ENCODE data around the gene ETV3L. TPM values are rescaled to one million over a fixed set of nuclear protein-coding genes. Genes with fewer than 3 reads are reported as not detected.

Gene ETV3L
- total and polyA plus RNA-seq, 2 of the 8 experiments (the other 6 are each of a cell fraction or from before 2014, with no cell fraction given) = 0.17 to 0.26 TPM

DNA sequence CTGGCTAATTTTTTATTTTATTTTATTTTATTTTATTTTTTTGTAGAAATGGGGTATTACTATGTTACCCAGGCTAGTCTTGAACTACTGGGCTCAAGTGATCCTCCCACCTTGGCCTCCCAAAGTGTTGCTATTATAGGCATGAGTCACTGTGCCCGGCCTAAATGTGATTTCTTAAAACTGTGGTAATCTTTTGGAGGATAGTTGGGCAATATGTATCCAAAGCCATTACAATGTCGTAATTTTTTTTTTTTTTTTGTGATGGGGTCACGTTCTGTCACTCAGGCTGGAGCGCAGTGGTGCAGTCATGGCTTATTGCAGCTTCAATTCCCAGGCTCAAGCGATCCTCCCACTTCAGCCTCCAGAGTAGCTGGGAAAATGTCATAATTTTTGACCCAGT, 14.2 kb downstream of the ETV3L start:
- H4K91ac ChIP-seq (replicated peaks; ENCODE audit: insufficient read length, low read length) = no peak overlapping the region
- FAIRE-seq (no peak), DNase-seq (ENCODE audit: low read depth in 1 of 2, low spot score in 2 of 2) (no peak)
- H3K14ac ChIP-seq (ENCODE audit: insufficient read length) = no peak overlapping the region
- no peak overlapping the region for H3K4me3 ChIP-seq (ENCODE audit: extremely low read depth in 1 of 4, insufficient read depth in 2 of 4, low read depth in 3 of 4, low read length in 4 of 4)
- H2BK15ac ChIP-seq (ENCODE audit: low read length) = no peak overlapping the region
- ChIA-PET CTCF (ENCODE audit: partially characterized antibody) (interaction anchor here (1.1 to 7.7 kb wide), 4 partner anchors 12 to 70 kb away, joined by 3 to 218 read pairs (median 21); no protein-coding TSS in a partner anchor), POLR2A (ENCODE audit: partially characterized antibody) (no interaction called here)
- no peak overlapping the region for H3K27ac ChIP-seq (ENCODE audit: low read depth, low read length)
- H2BK20ac ChIP-seq (ENCODE audit: low read length) = no peak overlapping the region
- no peak overlapping the region for H2AK5ac ChIP-seq (ENCODE audit: low read depth, low read length)
- no peaks in the 10 kb centered on the region for H3K36me3 ChIP-seq (ENCODE audit: control insufficient read depth in 2 of 4, insufficient read depth in 4 of 4, low read length in 3 of 4)
- H3K23me2 ChIP-seq (ENCODE audit: low read depth, low read length) = no peaks in the 10 kb centered on the region
- no peaks in the 10 kb centered on the region for H4K20me1 ChIP-seq (replicated peaks in 1 of 2; ENCODE audit: control insufficient read depth in 1 of 2, insufficient read depth in 2 of 2, low read length in 2 of 2)
- 86% methylated on average over 5 of the region's 5 CpGs; no CpG with 5 or more reads in 1 of the 2 experiments for WGBS, 2 experiments (ENCODE audit: extremely low coverage in 1 of 2, insufficient coverage in 1 of 2, insufficient read length in 1 of 2, insufficient replicate concordance in 2 of 2, low coverage in 1 of 2, low lambda C conversion rate in 2 of 2, missing lambda C conversion rate in 1 of 2)
- H3K9me3 ChIP-seq (ENCODE audit: insufficient read depth in 2 of 2, low read depth in 1 of 2, low read length in 1 of 2) = no peaks in the 10 kb centered on the region
- no peak overlapping the region for H2BK5ac ChIP-seq (ENCODE audit: low read depth, low read length)
- H3K4ac ChIP-seq (replicated peaks; ENCODE audit: insufficient read length, low read depth, low read length) = no peak overlapping the region
- H3K4me1 ChIP-seq (replicated peaks in 1 of 4; ENCODE audit: control insufficient read depth in 3 of 4, insufficient read depth in 4 of 4, low read length in 3 of 4) = peaks cover 3 to 5% (median 4%) of the 10 kb centered on the region in 4 experiments; a peak in 4 of 7 replicates
- H2AFZ ChIP-seq (ENCODE audit: low read length) = no peak overlapping the region
- H3K4me2 ChIP-seq (ENCODE audit: insufficient read depth in 1 of 2, low read depth in 2 of 2, low read length in 2 of 2) = no peak overlapping the region
- H4K8ac ChIP-seq (ENCODE audit: extremely low read depth, insufficient read depth, low read length) = no peak overlapping the region
- H3K79me2 ChIP-seq (ENCODE audit: control insufficient read depth in 1 of 2, insufficient read depth in 2 of 2, low read length in 2 of 2) = no peaks in the 10 kb centered on the region
- H2BK12ac ChIP-seq (ENCODE audit: low read depth, low read length) = no peak overlapping the region
- H3K56ac ChIP-seq (replicated peaks; ENCODE audit: insufficient read length, low read depth, low read length) = no peak overlapping the region
- no peaks in the 10 kb centered on the region for H3K79me1 ChIP-seq (ENCODE audit: low read depth, low read length)
- H3K18ac ChIP-seq (ENCODE audit: extremely low read depth, low read length) = no peak overlapping the region
- H4K5ac ChIP-seq (ENCODE audit: insufficient read length, low read depth, low read length) = no peak overlapping the region
- H3K23ac ChIP-seq (ENCODE audit: insufficient read length) = no peak overlapping the region
- no peak overlapping the region for H2BK120ac ChIP-seq (replicated peaks; ENCODE audit: low read depth, low read length)
- no peak overlapping the region for H3K9ac ChIP-seq (replicated peaks in 1 of 4; ENCODE audit: extremely low read depth in 1 of 4, low read depth in 3 of 4, low read length in 3 of 4)
- no peaks in the 10 kb centered on the region; a peak in 1 of 7 replicates for H3K27me3 ChIP-seq (replicated peaks in 1 of 4; ENCODE audit: control insufficient read depth in 3 of 4, extremely low read depth in 1 of 4, insufficient read depth in 3 of 4, low read length in 3 of 4)
- TF ChIP-seq ASH2L (IDR thresholded peaks at IDR 0.05; ENCODE audit: low read length) (no peak), POLR2A (IDR thresholded peaks at IDR 0.05; ENCODE audit: control extremely low read depth in 1 of 2, low read depth in 2 of 2, low read length in 2 of 2) (no peak), NANOG (IDR thresholded peaks at IDR 0.05; ENCODE audit: insufficient read depth, low read depth, low read length, poor library complexity, severe bottlenecking) (no peak), NRF1 (IDR thresholded peaks at IDR 0.05; ENCODE audit: low read depth, low read length) (no peak), SIN3A (conservative IDR thresholded peaks at IDR 0.05 in 1 of 2, IDR thresholded peaks at IDR 0.05 in 1 of 2; ENCODE audit: low read depth in 1 of 2, low read length in 2 of 2) (no peak), HDAC6 (IDR thresholded peaks at IDR 0.05; ENCODE audit: low read depth, low read length) (no peak), BCL11A (IDR thresholded peaks at IDR 0.05; ENCODE audit: low read depth in 2 of 2, low read length in 2 of 2) (no peak), ATF2 (IDR thresholded peaks at IDR 0.05; ENCODE audit: low read length) (no peak), USF2 (IDR thresholded peaks at IDR 0.05; ENCODE audit: low read length) (no peak), BRCA1 (IDR thresholded peaks at IDR 0.05; ENCODE audit: low read depth, low read length) (no peak)
